IMR-90 (cell line): ENCODE results near the gene RABL2A. TPM values are rescaled to one million over a fixed set of nuclear protein-coding genes. Genes with fewer than 3 reads are reported as not detected.
"Not testable (repeated sequence)": the region's sequence is repeated elsewhere in the genome, so short reads cannot be mapped to it uniquely, and the experiment has no call there.

Experiments
- ATAC-seq: fragments of 200-7000 bp; cut with Tn5 transposase; 2 replicates; pipeline ENCODE4 v1.9.1; 2020; ENCODE audit warnings: low read depth, mild to moderate bottlenecking, moderate library complexity
- BruUV-seq: library from RNA; stranded (reverse); fragments of 400-500 nt; replicated peaks from 2 replicates; lab custom pipeline; 2021; lab: Mats Ljungman, UMichigan
- CTCF ChIA-PET: fragments of 300-600 bp; formaldehyde crosslinking; extraction: SDS; loops from one replicate; lab custom pipeline; 2021; ENCODE audit warnings: antibody characterized with exemption; lab: Yijun Ruan, JAX
- POLR2A ChIA-PET: fragments of 300-600 bp; sonication (Branson Sonifier 250); formaldehyde crosslinking; loops from one replicate; lab custom pipeline; 2022; ENCODE audit warnings: antibody characterized with exemption; ENCODE audit not compliant: unreplicated experiment; lab: Charles Lee
- DNase-seq: peaks from one replicate; pipeline ENCODE4 v3.0.0; 2013
- H2AFZ ChIP-seq: replicated peaks from 2 replicates; pipeline ENCODE3; 2013; ENCODE audit warnings: low read length, mild to moderate bottlenecking; ENCODE audit not compliant: poor library complexity
- H2AK5ac ChIP-seq: 2 replicates; pipeline ENCODE4 v1.6.1; 2013; ENCODE audit warnings: low read depth, low read length, inconsistent platforms
- H2AK9ac ChIP-seq: replicated peaks from 2 replicates; pipeline ENCODE3; 2013; ENCODE audit warnings: mild to moderate bottlenecking, low read depth, low read length, moderate library complexity; ENCODE audit not compliant: poor library complexity
- H2BK120ac ChIP-seq: 2 replicates; pipeline ENCODE4 v1.6.1; 2013; ENCODE audit warnings: low read depth, low read length, inconsistent platforms
- H2BK15ac ChIP-seq: 3 replicates; pipeline ENCODE4 v1.6.1; 2013; ENCODE audit warnings: low read depth, low read length, inconsistent platforms
- H2BK20ac ChIP-seq: 2 replicates; pipeline ENCODE4 v1.6.1; 2013; ENCODE audit warnings: low read depth, mild to moderate bottlenecking, inconsistent platforms, low read length, moderate library complexity
- H2BK5ac ChIP-seq: 2 replicates; pipeline ENCODE4 v1.6.1; 2013; ENCODE audit warnings: mild to moderate bottlenecking, low read depth, low read length, inconsistent platforms; ENCODE audit not compliant: poor library complexity, severe bottlenecking
- H3K14ac ChIP-seq: replicated peaks from 2 replicates; pipeline ENCODE4 v1.6.1; 2013; ENCODE audit warnings: low read depth, low read length, inconsistent platforms
- H3K18ac ChIP-seq: 2 replicates; pipeline ENCODE4 v1.6.1; 2013; ENCODE audit warnings: low read depth, low read length, control low read depth
- H3K23ac ChIP-seq: 2 replicates; pipeline ENCODE4 v1.6.1; 2013; ENCODE audit warnings: low read depth, low read length, inconsistent platforms
- H3K27ac ChIP-seq: 2 replicates; pipeline ENCODE4 v1.5.1; 2013; ENCODE audit warnings: mild to moderate bottlenecking, control low read depth, low read length; ENCODE audit not compliant: insufficient read depth
- H3K27me3 ChIP-seq: 2 replicates; pipeline ENCODE4 v1.6.1; 2013; ENCODE audit warnings: low read length; ENCODE audit not compliant: control insufficient read depth, insufficient read depth
- H3K36me3 ChIP-seq: 2 replicates; pipeline ENCODE4 v1.6.1; 2013; ENCODE audit warnings: low read length, mixed read lengths; ENCODE audit not compliant: control insufficient read depth, insufficient read depth
- H3K4ac ChIP-seq: 2 replicates; pipeline ENCODE4 v1.6.1; 2013; ENCODE audit warnings: low read depth, low read length, inconsistent platforms
- H3K4me1 ChIP-seq: 2 replicates; pipeline ENCODE4 v1.6.1; 2013; ENCODE audit warnings: low read length, mixed read lengths; ENCODE audit not compliant: control insufficient read depth, insufficient read depth
- H3K4me2 ChIP-seq: 2 replicates; pipeline ENCODE4 v1.6.1; 2013; ENCODE audit warnings: low read depth, mild to moderate bottlenecking, control low read depth, low read length, moderate library complexity
- H3K4me3 ChIP-seq: 2 replicates; pipeline ENCODE4 v1.5.1; 2013; ENCODE audit warnings: low read depth, mild to moderate bottlenecking, control low read depth, low read length, moderate library complexity; ENCODE audit not compliant: insufficient read depth
- H3K56ac ChIP-seq: 2 replicates; pipeline ENCODE4 v1.6.1; 2013; ENCODE audit warnings: low read length, inconsistent platforms; ENCODE audit not compliant: insufficient read depth; ENCODE audit errors: extremely low read depth
- H3K79me1 ChIP-seq, 2 experiments: 2 replicates each; pipeline ENCODE4 v1.6.1; 2013; ENCODE audit warnings: low read length in 2 of 2, inconsistent platforms in 1 of 2, low read depth in 1 of 2
- H3K9ac ChIP-seq: 2 replicates; pipeline ENCODE4 v1.6.1; 2013; ENCODE audit warnings: low read depth, low read length, control low read depth
- H3K9me1 ChIP-seq: 2 replicates; pipeline ENCODE4 v1.6.1; 2013; ENCODE audit warnings: low read length, inconsistent platforms; ENCODE audit not compliant: insufficient read depth
- H3K9me3 ChIP-seq: 2 replicates; pipeline ENCODE4 v1.6.1; 2013; ENCODE audit warnings: low read length; ENCODE audit not compliant: control insufficient read depth, insufficient read depth
- H4K20me1 ChIP-seq: 2 replicates; pipeline ENCODE4 v1.6.1; 2013; ENCODE audit warnings: low read length, inconsistent platforms; ENCODE audit not compliant: insufficient read depth
- H4K5ac ChIP-seq: 2 replicates; pipeline ENCODE4 v1.6.1; 2013; ENCODE audit warnings: mild to moderate bottlenecking, low read depth, low read length, control low read depth
- H4K8ac ChIP-seq, 2 experiments: 2 replicates each; pipeline ENCODE4 v1.6.1; 2013; ENCODE audit warnings: low read depth in 2 of 2, low read length in 2 of 2, control low read depth in 1 of 2, inconsistent platforms in 1 of 2
- H4K91ac ChIP-seq: 2 replicates; pipeline ENCODE4 v1.6.1; 2013; ENCODE audit warnings: low read depth, low read length, inconsistent platforms; ENCODE audit not compliant: insufficient read depth
- WGBS, 2 experiments: methylation state at CpG; one replicate each; pipeline versions ENCODE4 v1.1.5 to v1.1.7; 2013; ENCODE audit warnings: missing lambda C conversion rate in 2 of 2; ENCODE audit not compliant: insufficient read length in 1 of 2; ENCODE audit errors: extremely low coverage in 2 of 2; 5-methylcytosine and 5-hydroxymethylcytosine counted together
- dilution Hi-C: fragments of 300-500 bp; cut with HindIII; formaldehyde crosslinking; loops from one replicate; pipeline ENCODE4 v1.14.3; 2018; ENCODE audit warnings: low sequenced_read_pairs; ENCODE audit not compliant: unreplicated experiment
- in situ Hi-C: fragments of 300-500 bp; cut with MboI; formaldehyde crosslinking; loops from 3 replicates; pipeline ENCODE4 v1.14.3; 2019; ENCODE audit warnings: low sequenced_read_pairs, inconsistent platforms, mixed read lengths
- intact Hi-C: fragments of 100-400 bp; cut with micrococcal nuclease; formaldehyde crosslinking; loops from 2 replicates; pipeline ENCODE4 v1.10.0; 2022
- polyA plus RNA-seq, 3 experiments: library from polyadenylated mRNA; depleted of rRNA; stranded (reverse); fragments of >200 nt; gene quantifications; 2 replicates each; pipeline ENCODE4 v1.2.3, GENCODE V29; 2012; ENCODE audit warnings: low replicate concordance in 1 of 3
- total RNA-seq: library from RNA; depleted of rRNA; stranded (reverse); fragments of >200 nt; gene quantifications from 2 replicates; pipeline ENCODE4 v1.2.3, GENCODE V29; 2012

The RABL2A gene
- total and polyA plus RNA-seq, 2 of the 4 experiments (the other 2 are of a cell fraction), result 3.9 to 11.0 TPM

GRCh38 chr2:113636226-113636625 lies 9.2 kb downstream of the RABL2A start:
- H3K23ac ChIP-seq, POLR2A ChIA-PET, H2BK5ac ChIP-seq, H2BK20ac ChIP-seq, H2BK15ac ChIP-seq, H4K5ac ChIP-seq, H3K27me3 ChIP-seq, H3K56ac ChIP-seq, H3K18ac ChIP-seq, H3K9ac ChIP-seq, H3K4me3 ChIP-seq, H2AK5ac ChIP-seq, intact Hi-C loops, H3K4me1 ChIP-seq, H4K91ac ChIP-seq, CTCF ChIA-PET, H2BK120ac ChIP-seq, H4K8ac ChIP-seq, DNase-seq, BruUV-seq, H3K14ac ChIP-seq, H3K9me3 ChIP-seq, dilution Hi-C loops, H3K79me1 ChIP-seq, H3K36me3 ChIP-seq, H4K20me1 ChIP-seq, H2AK9ac ChIP-seq, H3K27ac ChIP-seq, in situ Hi-C loops, H3K9me1 ChIP-seq, H3K4ac ChIP-seq, ATAC-seq, H2AFZ ChIP-seq, H3K4me2 ChIP-seq: not testable (repeated sequence)
- WGBS, 2 experiments, result no CpG with 5 or more reads among the region's 4 CpGs

DNA sequence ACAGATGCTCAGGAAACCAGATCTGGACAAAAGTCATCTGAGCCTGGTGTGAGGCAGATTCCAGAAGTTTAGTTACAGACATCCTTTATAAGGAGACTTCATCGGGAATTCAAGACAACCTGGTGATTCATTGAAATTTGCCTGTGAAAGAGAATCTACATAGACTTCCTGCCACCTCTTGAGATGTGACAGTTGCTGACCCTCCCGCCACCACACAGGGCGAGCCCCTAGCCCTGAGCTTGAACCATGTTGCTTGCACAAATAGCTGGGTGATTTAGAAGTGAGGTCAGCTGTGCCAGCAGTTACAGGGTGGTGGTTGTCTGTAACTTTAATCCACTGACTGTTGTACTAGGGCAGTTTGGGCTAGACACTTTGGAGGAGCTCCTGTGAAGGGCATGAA lies 11.0 kb downstream of the RABL2A start:
- POLR2A ChIA-PET, result not testable (repeated sequence)

More for the DNA sequence above, 11.0 kb downstream of the RABL2A start:
- H2BK120ac ChIP-seq, H2AK5ac ChIP-seq, H3K18ac ChIP-seq, H3K9me3 ChIP-seq, H4K91ac ChIP-seq, ATAC-seq, H3K23ac ChIP-seq, dilution Hi-C loops, BruUV-seq, in situ Hi-C loops, H4K20me1 ChIP-seq, H3K4me2 ChIP-seq, H3K14ac ChIP-seq, H3K36me3 ChIP-seq, H3K9me1 ChIP-seq, H3K4ac ChIP-seq, H2AFZ ChIP-seq, H2BK15ac ChIP-seq, H3K56ac ChIP-seq, H2AK9ac ChIP-seq, H3K27me3 ChIP-seq, H3K4me3 ChIP-seq, H3K9ac ChIP-seq, H3K27ac ChIP-seq, H2BK20ac ChIP-seq, H3K4me1 ChIP-seq, H2BK5ac ChIP-seq, CTCF ChIA-PET, H3K79me1 ChIP-seq, intact Hi-C loops, DNase-seq, H4K8ac ChIP-seq, H4K5ac ChIP-seq: not testable (repeated sequence)
- WGBS, 2 experiments, result no CpG with 5 or more reads among the region's 3 CpGs
